HepG2 (cell line): Measurements from ENCODE around the gene NPBWR2. TPM values are rescaled to one million over a fixed set of nuclear protein-coding genes. Genes with fewer than 3 reads are reported as not detected.
A peak's percentile ranks its signal among the peaks of the same experiment; 100 is the strongest.

ENCODE experiments used
- ADNP ChIP-seq: sonication (generic); formaldehyde crosslinking; IDR thresholded peaks from 2 replicates; pipeline ENCODE4 v1.4.0; 2020; ENCODE audit warnings: missing genetic modification reagents
- CSRNP2 ChIP-seq: sonication (generic); formaldehyde crosslinking; conservative IDR thresholded peaks from 2 replicates; pipeline ENCODE4 v1.8.0; 2022; ENCODE audit warnings: low read depth, missing genetic modification reagents
- FOXO1 ChIP-seq: sonication (generic); formaldehyde crosslinking; IDR thresholded peaks from 2 replicates; pipeline ENCODE4 v1.4.0; 2020; ENCODE audit warnings: missing genetic modification reagents
- GATAD2A ChIP-seq: IDR thresholded peaks from 2 replicates; pipeline ENCODE4 v1.6.1; 2016
- IRF2 ChIP-seq: IDR thresholded peaks from 2 replicates; pipeline ENCODE4 v1.6.1; 2018; ENCODE audit warnings: missing genetic modification reagents, missing compliant biosample characterization
- MXD3 ChIP-seq: IDR thresholded peaks from 2 replicates; pipeline ENCODE4 v1.6.1; 2016; ENCODE audit warnings: mild to moderate bottlenecking, missing biosample characterization, missing genetic modification reagents
- POLR2G ChIP-seq: fragments of 200-400 bp; formaldehyde crosslinking; IDR thresholded peaks from 2 replicates; pipeline ENCODE4 v1.6.1; 2018; ENCODE audit warnings: mild to moderate bottlenecking, low read depth, low read length, moderate library complexity
- SMAD3 ChIP-seq: sonication (generic); formaldehyde crosslinking; IDR thresholded peaks from 2 replicates; pipeline ENCODE4 v1.4.0; 2020; ENCODE audit warnings: missing genetic modification reagents
- TAF15 ChIP-seq: fragments of 200-400 bp; formaldehyde crosslinking; IDR thresholded peaks from one replicate; pipeline ENCODE4 v1.6.1; 2018; ENCODE audit warnings: mild to moderate bottlenecking, low read depth, low read length; ENCODE audit not compliant: poor library complexity, severe bottlenecking
- ZBTB39 ChIP-seq: sonication (generic); formaldehyde crosslinking; IDR thresholded peaks from 2 replicates; pipeline ENCODE4 v1.5.0; 2020; ENCODE audit warnings: missing genetic modification reagents
- ZNF224 ChIP-seq: sonication (generic); formaldehyde crosslinking; IDR thresholded peaks from 2 replicates; pipeline ENCODE4 v1.5.0; 2020; ENCODE audit warnings: mild to moderate bottlenecking, missing genetic modification reagents
- ZNF546 ChIP-seq: sonication (generic); formaldehyde crosslinking; conservative IDR thresholded peaks from 2 replicates; pipeline ENCODE4 v1.8.1; 2023; ENCODE audit warnings: mild to moderate bottlenecking, missing genetic modification reagents
- ZNF547 ChIP-seq: sonication (generic); formaldehyde crosslinking; IDR thresholded peaks from 2 replicates; pipeline ENCODE4 v1.5.1; 2020; ENCODE audit warnings: mild to moderate bottlenecking, missing genetic modification reagents
- ZNF576 ChIP-seq: sonication (generic); formaldehyde crosslinking; IDR thresholded peaks from 2 replicates; pipeline ENCODE4 v1.4.0; 2020; ENCODE audit warnings: mild to moderate bottlenecking, missing genetic modification reagents
- ZNF577 ChIP-seq: sonication (generic); formaldehyde crosslinking; IDR thresholded peaks from 2 replicates; pipeline ENCODE4 v1.4.0; 2020; ENCODE audit warnings: mild to moderate bottlenecking, low read depth, missing genetic modification reagents, borderline replicate concordance
- ZNF589 ChIP-seq: sonication (generic); formaldehyde crosslinking; conservative IDR thresholded peaks from 2 replicates; pipeline ENCODE4 v1.8.0; 2022; ENCODE audit warnings: mild to moderate bottlenecking, moderate library complexity, missing genetic modification reagents
- ZNF687 ChIP-seq: sonication (generic); formaldehyde crosslinking; IDR thresholded peaks from 2 replicates; pipeline ENCODE4 v1.5.1; 2020; ENCODE audit warnings: mild to moderate bottlenecking, missing genetic modification reagents, moderate library complexity
- ZNF704 ChIP-seq: sonication (generic); formaldehyde crosslinking; IDR thresholded peaks from 2 replicates; pipeline ENCODE4 v1.8.1; 2023; ENCODE audit warnings: mild to moderate bottlenecking, inconsistent platforms, moderate library complexity, missing genetic modification reagents, borderline replicate concordance
- ZSCAN30 ChIP-seq: sonication (generic); formaldehyde crosslinking; IDR thresholded peaks from 2 replicates; pipeline ENCODE4 v1.5.0; 2020; ENCODE audit warnings: mild to moderate bottlenecking, missing genetic modification reagents
- polyA plus RNA-seq, 8 experiments: library from polyadenylated mRNA; depleted of rRNA in 3 of 8; stranded (reverse) in 7 of 8; unstranded in 1 of 8; fragments of >200 nt; fragmentation: Illumina TruSeq in 4 of 8; extraction: Trizol in 4 of 8; gene quantifications; 2 replicates each; pipeline versions ENCODE4 v1.2.1 to v1.2.3, GENCODE V29; 2011 to 2016; ENCODE audit warnings: low read depth in 4 of 8, missing spikeins in 1 of 8, mixed read lengths in 1 of 8; ENCODE audit not compliant: insufficient read depth in 1 of 8
- total RNA-seq, 5 experiments: library from RNA; depleted of rRNA; stranded (reverse); fragments of >200 nt; fragmentation: Illumina TruSeq; extraction: Trizol; gene quantifications; 2 replicates each; pipeline ENCODE4 v1.2.3, GENCODE V29; 2016; ENCODE audit warnings: low read depth in 1 of 5

The NPBWR2 gene
- total and polyA plus RNA-seq, 2 of the 13 experiments (the other 11 are each of a cell fraction or from before 2014, with no cell fraction given): not detected

GRCh38 chr20:64055893-64056638 is 51.3 kb downstream of the NPBWR2 start (continued):
- TF ChIP-seq POLR2G (peak; percentile 76), ZNF224 (CRISPR knock-in tag) (no peak), ZBTB39 (CRISPR knock-in tag) (no peak; the same call in 1 of the 2 replicates), CSRNP2 (no peak), IRF2 (CRISPR knock-in tag) (peak; percentile 69; the same call in 1 of the 2 replicates), ZNF546 (CRISPR knock-in tag) (peak; percentile 93), ZNF576 (CRISPR knock-in tag) (no peak), ZNF589 (CRISPR knock-in tag) (no peak; the same call in 1 of the 2 replicates), ZNF547 (CRISPR knock-in tag) (peak; percentile 46; the same call in 1 of the 2 replicates), ZNF577 (CRISPR knock-in tag) (no peak), ZNF687 (peak; percentile 15), ADNP (CRISPR knock-in tag) (peak; percentile 99), FOXO1 (CRISPR knock-in tag) (0 out of 2 replicates have a peak, but pooled peaks have one; percentile 31), ZSCAN30 (peak; percentile 47; the same call in 1 of the 2 replicates), SMAD3 (CRISPR knock-in tag) (peak; percentile 61; the same call in 1 of the 2 replicates), TAF15 (no peak), ZNF704 (CRISPR knock-in tag) (no peak), GATAD2A (CRISPR knock-in tag) (peak; percentile 68), MXD3 (peak; percentile 84)
